Left ventricle myocardium superior (tissue), 1 donor: ENCODE data around the gene PRKN. TPM values are rescaled to one million over a fixed set of nuclear protein-coding genes. Genes with fewer than 3 reads are reported as not detected.

Experiments
- ATAC-seq: fragments of 200-7000 bp; cut with Tn5 transposase; one replicate; pipeline ENCODE4 v1.9.1; 2020; ENCODE audit warnings: mild to moderate bottlenecking, moderate library complexity
- DNase-seq: peaks from one replicate; pipeline ENCODE4 v3.0.0-alpha.2; 2020
- intact Hi-C: fragments of 100-400 bp; cut with micrococcal nuclease; formaldehyde crosslinking; loops from one replicate; pipeline ENCODE4 v1.11.0; 2022
- total RNA-seq: library from RNA; stranded (reverse); fragmentation: NEBNext Ultra II Directional; extraction: Animal tissue kit (Norgen Biotek cat#: 25700); gene quantifications from one replicate; pipeline ENCODE4 v1.2.1, GENCODE V29; 2021
- donor health status: DM: no; HTN: yes; CAD: no; lungs with severe emphysema.

PRKN gene
- total RNA-seq, 1 donor from 2014 or later = 23.1 TPM

- DNase-seq = no peak
- intact Hi-C loops = no loop called here
- no peak for ATAC-seq
Observed at GRCh38 chr6:161660666-161661571, 1066.6 kb downstream of the PRKN start.

GRCh38 chr6:161658211-161658610, 1069.4 kb downstream of the PRKN start:
- intact Hi-C loops = no loop called here
- ATAC-seq (no peak), DNase-seq (no peak)

GRCh38 chr6:161654209-161654608, 1073.4 kb downstream of the PRKN start:
- no peak for ATAC-seq
- DNase-seq = no peak
- intact Hi-C loops = no loop called here

- intact Hi-C loops = no loop called here
- ATAC-seq = no peak
Observed at GRCh38 chr6:161651949-161652348, 1075.6 kb downstream of the PRKN start.

GRCh38 chr6:161649841-161650240, 1077.7 kb downstream of the PRKN start:
- intact Hi-C loops = no loop called here
- no peak for ATAC-seq
- DNase-seq = no peak

More at GRCh38 chr6:161651949-161652348, 1075.6 kb downstream of the PRKN start:
- no peak for DNase-seq

GRCh38 chr6:161649068-161649467, 1078.5 kb downstream of the PRKN start:
- intact Hi-C loops = no loop called here
- ATAC-seq (no peak), DNase-seq (no peak)

- ATAC-seq (no peak), DNase-seq (no peak)
- intact Hi-C loops = no loop called here
Observed at GRCh38 chr6:161647234-161647633, 1080.3 kb downstream of the PRKN start.

- ATAC-seq (no peak), DNase-seq (no peak)
- intact Hi-C loops = no loop called here
Observed at GRCh38 chr6:161644521-161644920, 1083.0 kb downstream of the PRKN start.

- intact Hi-C loops = no loop called here
- ATAC-seq (no peak), DNase-seq (no peak)
Observed at GRCh38 chr6:161641175-161641574, 1086.4 kb downstream of the PRKN start.

- ATAC-seq (no peak), DNase-seq (no peak)
- intact Hi-C loops = no loop called here
Observed at GRCh38 chr6:161639772-161640171, 1087.8 kb downstream of the PRKN start.

GRCh38 chr6:161637658-161638057, 1089.9 kb downstream of the PRKN start:
- no peak for DNase-seq
- ATAC-seq = no peak
- intact Hi-C loops = no loop called here

- intact Hi-C loops = no loop called here
- ATAC-seq = no peak
Observed at GRCh38 chr6:161636882-161637430, 1090.6 kb downstream of the PRKN start.

GRCh38 chr6:161635975-161636374, 1091.6 kb downstream of the PRKN start:
- ATAC-seq (no peak), DNase-seq (no peak)
- intact Hi-C loops = no loop called here

More at GRCh38 chr6:161636882-161637430, 1090.6 kb downstream of the PRKN start:
- DNase-seq = no peak

GRCh38 chr6:161634916-161635315, 1092.7 kb downstream of the PRKN start:
- intact Hi-C loops = no loop called here
- DNase-seq (no peak), ATAC-seq (no peak)

- intact Hi-C loops = no loop called here
- ATAC-seq (peak; percentile 58), DNase-seq (no peak)
Observed at GRCh38 chr6:161631676-161632194, 1095.8 kb downstream of the PRKN start.

GRCh38 chr6:161630674-161631073, 1096.9 kb downstream of the PRKN start:
- no peak for DNase-seq
- intact Hi-C loops = no loop called here
- ATAC-seq = no peak

- ATAC-seq (no peak), DNase-seq (no peak)
- intact Hi-C loops = no loop called here
Observed at GRCh38 chr6:161626132-161626676, 1101.4 kb downstream of the PRKN start.

GRCh38 chr6:161624111-161624510, 1103.5 kb downstream of the PRKN start:
- no peak for DNase-seq
- no peak for ATAC-seq
- intact Hi-C loops = no loop called here

- intact Hi-C loops = no loop called here
- ATAC-seq = no peak
Observed at GRCh38 chr6:161622779-161623178, 1104.8 kb downstream of the PRKN start.

GRCh38 chr6:161618831-161619454, 1108.6 kb downstream of the PRKN start:
- ATAC-seq (peak; percentile 41), DNase-seq (peak; percentile 31)
- intact Hi-C loops = no loop called here

More at GRCh38 chr6:161622779-161623178, 1104.8 kb downstream of the PRKN start:
- DNase-seq = no peak
